HL-60 (cell line): Measurements from ENCODE around the gene ATP10A.

Source experiments
- REST ChIP-seq: IDR thresholded peaks from 2 replicates; pipeline ENCODE4 v1.6.1; 2012; ENCODE audit warnings: low read depth; ENCODE audit not compliant: insufficient replicate concordance
- TF ChIP-seq, protein P1 (sequence below): IDR thresholded peaks from one replicate; pipeline ENCODE4 v1.5.1; 2011; ENCODE audit warnings: low read length, control low read depth, inconsistent platforms; ENCODE audit not compliant: insufficient read depth

GRCh38 chr15:25891081-25891480 lies 28.0 kb upstream of the ATP10A start:
- TF ChIP-seq, protein P1, sequence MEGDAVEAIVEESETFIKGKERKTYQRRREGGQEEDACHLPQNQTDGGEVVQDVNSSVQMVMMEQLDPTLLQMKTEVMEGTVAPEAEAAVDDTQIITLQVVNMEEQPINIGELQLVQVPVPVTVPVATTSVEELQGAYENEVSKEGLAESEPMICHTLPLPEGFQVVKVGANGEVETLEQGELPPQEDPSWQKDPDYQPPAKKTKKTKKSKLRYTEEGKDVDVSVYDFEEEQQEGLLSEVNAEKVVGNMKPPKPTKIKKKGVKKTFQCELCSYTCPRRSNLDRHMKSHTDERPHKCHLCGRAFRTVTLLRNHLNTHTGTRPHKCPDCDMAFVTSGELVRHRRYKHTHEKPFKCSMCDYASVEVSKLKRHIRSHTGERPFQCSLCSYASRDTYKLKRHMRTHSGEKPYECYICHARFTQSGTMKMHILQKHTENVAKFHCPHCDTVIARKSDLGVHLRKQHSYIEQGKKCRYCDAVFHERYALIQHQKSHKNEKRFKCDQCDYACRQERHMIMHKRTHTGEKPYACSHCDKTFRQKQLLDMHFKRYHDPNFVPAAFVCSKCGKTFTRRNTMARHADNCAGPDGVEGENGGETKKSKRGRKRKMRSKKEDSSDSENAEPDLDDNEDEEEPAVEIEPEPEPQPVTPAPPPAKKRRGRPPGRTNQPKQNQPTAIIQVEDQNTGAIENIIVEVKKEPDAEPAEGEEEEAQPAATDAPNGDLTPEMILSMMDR = no peak
- TF ChIP-seq REST = no peak
